Parathyroid adenoma (tissue), 2 donors: ENCODE results near the gene HSD3B7.

Source experiments
- H2AFZ ChIP-seq: fragments of 300-600 bp; sonication (generic); one replicate; pipeline ENCODE4 v1.7.0; 2017; ENCODE audit warnings: antibody characterized with exemption, mild to moderate bottlenecking
- H3K27ac ChIP-seq: fragments of 300-600 bp; sonication (generic); one replicate; pipeline ENCODE4 v1.7.0; 2017
- H3K27me3 ChIP-seq: fragments of 300-600 bp; sonication (generic); one replicate; pipeline ENCODE4 v1.7.0; 2017; ENCODE audit warnings: low read length; ENCODE audit not compliant: control insufficient read depth, insufficient read depth
- H3K36me3 ChIP-seq: fragments of 300-600 bp; sonication (generic); one replicate; pipeline ENCODE4 v1.7.0; 2017; ENCODE audit warnings: low read length; ENCODE audit not compliant: control insufficient read depth, insufficient read depth
- H3K4me1 ChIP-seq: fragments of 300-600 bp; sonication (generic); one replicate; pipeline ENCODE4 v1.7.0; 2017; ENCODE audit warnings: control low read depth
- H3K4me2 ChIP-seq: fragments of 300-600 bp; sonication (generic); one replicate; pipeline ENCODE4 v1.7.0; 2017; ENCODE audit warnings: low read length
- H3K4me3 ChIP-seq: fragments of 300-600 bp; sonication (generic); one replicate; pipeline ENCODE4 v1.7.0; 2017; ENCODE audit warnings: low read depth, low read length
- H3K79me2 ChIP-seq: fragments of 300-600 bp; sonication (generic); one replicate; pipeline ENCODE4 v1.7.0; 2017; ENCODE audit warnings: control low read depth
- H3K9ac ChIP-seq: fragments of 300-600 bp; sonication (generic); one replicate; pipeline ENCODE4 v1.7.0; 2017; ENCODE audit warnings: mild to moderate bottlenecking
- H3K9me3 ChIP-seq: fragments of 300-600 bp; sonication (generic); one replicate; pipeline ENCODE4 v1.7.0; 2017; ENCODE audit warnings: low read length; ENCODE audit not compliant: control insufficient read depth
- CTCF ChIP-seq: fragments of 300-600 bp; sonication (generic); IDR thresholded peaks from one replicate; pipeline ENCODE4 v1.7.0; 2017; ENCODE audit warnings: antibody characterized with exemption, mild to moderate bottlenecking
- donor health status: primary hyperparathyroidism.

Gene HSD3B7

GRCh38 chr16:30948667-30949649 is 36.0 kb upstream of the HSD3B7 start, which contains the start of gene ORAI3:
ORAI3 (plus strand) TSS chr16:30949068; CDS start chr16:30949290, 222 bp downstream.
- TF ChIP-seq CTCF, result no peak
- H3K4me1 ChIP-seq, result peaks cover 13% of the 10 kb centered on the region
- H3K4me3 ChIP-seq, result peak within 1 kb of the TSS; percentile 88

DNA sequence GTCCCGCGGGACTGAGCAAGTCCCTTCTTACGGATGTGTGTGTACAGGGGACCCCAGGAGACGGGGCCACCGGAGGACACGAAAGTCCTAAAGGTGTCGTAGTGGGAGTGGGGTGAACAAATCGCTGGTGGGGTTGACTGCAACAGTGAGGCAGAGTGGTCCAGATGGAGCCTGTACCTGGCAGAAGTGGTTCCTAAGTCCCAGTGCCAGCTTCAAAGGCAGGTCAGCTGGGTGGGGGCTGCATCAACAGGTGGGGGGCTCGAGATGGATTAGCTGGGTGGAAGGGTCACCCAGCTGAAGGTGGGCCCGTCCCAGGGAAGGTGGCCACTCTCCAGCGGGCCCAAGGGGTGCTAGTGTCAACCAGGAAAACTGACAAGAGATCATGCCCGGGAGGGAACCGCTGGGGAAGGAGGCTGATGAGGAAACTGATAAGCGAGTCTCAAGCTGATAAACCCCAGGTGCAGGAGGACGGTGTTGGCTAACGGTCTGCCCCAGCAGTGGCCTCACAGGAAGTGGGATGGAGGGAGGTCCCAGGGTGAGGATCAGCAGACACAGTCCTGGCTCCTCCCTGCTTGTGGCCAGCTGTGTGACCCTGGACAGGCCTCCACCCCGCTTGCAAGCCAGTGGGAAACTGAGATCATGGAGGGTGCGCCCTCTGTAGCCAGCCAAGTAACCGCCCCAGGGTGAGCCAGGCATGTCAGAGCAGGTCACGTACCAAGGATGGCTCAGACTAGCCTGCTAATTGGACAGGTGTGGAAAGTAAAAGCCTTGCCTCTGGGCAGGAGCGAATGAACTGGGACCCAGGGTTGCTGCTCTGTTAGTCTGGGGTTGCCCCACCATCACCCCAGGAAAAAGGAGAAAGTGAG is 35.1 kb upstream of the HSD3B7 start:
- Histone ChIP-seq H3K4me1 (peaks cover 13% of the 10 kb centered on the region), H3K9me3 (no peaks in the 10 kb centered on the region), H3K36me3 (no peaks in the 10 kb centered on the region), H3K4me3 (peak overlapping the region; percentile 88), H2AFZ (no peak overlapping the region), H3K79me2 (peaks cover 6% of the 10 kb centered on the region), H3K9ac (peak overlapping the region; percentile 7), H3K27ac (peak overlapping the region; percentile 91), H3K27me3 (no peaks in the 10 kb centered on the region), H3K4me2 (peak overlapping the region; percentile 69)
- peak; percentile 12 for TF ChIP-seq CTCF

More at GRCh38 chr16:30948667-30949649, 36.0 kb upstream of the HSD3B7 start, which contains the start of gene ORAI3:
- H3K9ac ChIP-seq, result peak within 1 kb of the TSS; percentile 7
- H2AFZ ChIP-seq, result peak within 1 kb of the TSS; percentile 93
- no peaks in the 10 kb centered on the region for H3K36me3 ChIP-seq
- peaks cover 6% of the 10 kb centered on the region for H3K79me2 ChIP-seq
- no peaks in the 10 kb centered on the region for H3K9me3 ChIP-seq
- peak within 1 kb of the TSS; percentile 91 for H3K27ac ChIP-seq
- H3K27me3 ChIP-seq, result no peaks in the 10 kb centered on the region
- peak within 1 kb of the TSS; percentile 69 for H3K4me2 ChIP-seq

- Histone ChIP-seq H3K79me2 (peaks cover 6% of the 10 kb centered on the region), H3K36me3 (no peaks in the 10 kb centered on the region), H3K4me3 (peak overlapping the region; percentile 88), H3K4me2 (peak overlapping the region; percentile 69), H3K9ac (no peak overlapping the region), H3K4me1 (peaks cover 13% of the 10 kb centered on the region), H3K27me3 (no peaks in the 10 kb centered on the region), H3K9me3 (no peaks in the 10 kb centered on the region), H2AFZ (no peak overlapping the region), H3K27ac (peak overlapping the region; percentile 91)
- no peak for TF ChIP-seq CTCF
Measured at GRCh38 chr16:30950516-30951065, 34.4 kb upstream of the HSD3B7 start.

DNA sequence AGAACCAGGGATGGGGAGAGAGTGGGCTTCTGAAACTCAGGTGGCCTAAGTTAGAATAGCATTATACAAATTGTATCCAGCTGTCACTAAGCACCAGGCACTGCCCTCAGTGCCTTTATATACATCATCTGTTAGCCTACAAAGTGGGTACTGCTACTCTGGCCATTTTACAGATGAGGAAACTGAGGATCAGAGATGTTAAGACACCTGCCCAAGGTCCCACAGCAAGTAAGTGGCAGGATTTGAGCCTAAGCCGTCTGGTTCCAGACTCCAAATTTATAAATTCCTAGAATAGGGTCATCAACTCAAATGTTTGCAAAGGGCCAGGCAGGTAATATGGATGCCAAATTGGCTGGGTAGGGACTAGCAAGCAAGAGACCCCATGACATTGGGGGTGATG is 33.8 kb upstream of the HSD3B7 start:
- H2AFZ ChIP-seq, result no peak overlapping the region
- no peak for TF ChIP-seq CTCF
- peaks cover 6% of the 10 kb centered on the region for H3K79me2 ChIP-seq
- H3K4me2 ChIP-seq, result no peak overlapping the region
- H3K9me3 ChIP-seq, result no peaks in the 10 kb centered on the region
- H3K36me3 ChIP-seq, result no peaks in the 10 kb centered on the region
- H3K27me3 ChIP-seq, result no peaks in the 10 kb centered on the region
- H3K9ac ChIP-seq, result no peak overlapping the region
- H3K4me1 ChIP-seq, result peaks cover 13% of the 10 kb centered on the region
- H3K4me3 ChIP-seq, result no peak overlapping the region
- peak overlapping the region; percentile 91 for H3K27ac ChIP-seq
